ENCODE results near the gene NKPD1. TPM values are rescaled to one million over a fixed set of nuclear protein-coding genes. Genes with fewer than 3 reads are reported as not detected.

Gene NKPD1
- total and polyA plus RNA-seq, 2 experiments from 2014 or later: 0.24 to 1.3 TPM

DNA sequence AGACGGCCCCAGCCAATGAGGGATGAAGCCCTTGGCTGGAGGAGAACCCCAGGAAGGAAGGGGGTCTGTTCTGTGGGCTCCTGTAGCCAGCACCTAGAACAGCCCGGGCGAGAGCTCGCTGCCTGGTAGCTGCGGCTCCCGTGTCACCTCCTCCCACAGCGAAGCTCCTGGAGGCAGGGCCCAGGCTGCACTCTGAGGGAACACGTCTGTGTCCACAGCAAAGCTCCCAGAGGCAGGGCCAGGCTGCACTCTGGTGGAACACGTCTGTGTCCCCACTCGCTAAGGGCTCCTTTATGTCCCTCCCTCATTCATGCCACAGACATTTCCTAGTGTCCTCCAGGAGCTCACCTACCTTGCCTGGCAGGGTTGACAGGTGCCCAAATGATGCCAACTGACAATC lies 8.8 kb upstream of the NKPD1 start (continued):
- TF ChIP-seq, protein P1, sequence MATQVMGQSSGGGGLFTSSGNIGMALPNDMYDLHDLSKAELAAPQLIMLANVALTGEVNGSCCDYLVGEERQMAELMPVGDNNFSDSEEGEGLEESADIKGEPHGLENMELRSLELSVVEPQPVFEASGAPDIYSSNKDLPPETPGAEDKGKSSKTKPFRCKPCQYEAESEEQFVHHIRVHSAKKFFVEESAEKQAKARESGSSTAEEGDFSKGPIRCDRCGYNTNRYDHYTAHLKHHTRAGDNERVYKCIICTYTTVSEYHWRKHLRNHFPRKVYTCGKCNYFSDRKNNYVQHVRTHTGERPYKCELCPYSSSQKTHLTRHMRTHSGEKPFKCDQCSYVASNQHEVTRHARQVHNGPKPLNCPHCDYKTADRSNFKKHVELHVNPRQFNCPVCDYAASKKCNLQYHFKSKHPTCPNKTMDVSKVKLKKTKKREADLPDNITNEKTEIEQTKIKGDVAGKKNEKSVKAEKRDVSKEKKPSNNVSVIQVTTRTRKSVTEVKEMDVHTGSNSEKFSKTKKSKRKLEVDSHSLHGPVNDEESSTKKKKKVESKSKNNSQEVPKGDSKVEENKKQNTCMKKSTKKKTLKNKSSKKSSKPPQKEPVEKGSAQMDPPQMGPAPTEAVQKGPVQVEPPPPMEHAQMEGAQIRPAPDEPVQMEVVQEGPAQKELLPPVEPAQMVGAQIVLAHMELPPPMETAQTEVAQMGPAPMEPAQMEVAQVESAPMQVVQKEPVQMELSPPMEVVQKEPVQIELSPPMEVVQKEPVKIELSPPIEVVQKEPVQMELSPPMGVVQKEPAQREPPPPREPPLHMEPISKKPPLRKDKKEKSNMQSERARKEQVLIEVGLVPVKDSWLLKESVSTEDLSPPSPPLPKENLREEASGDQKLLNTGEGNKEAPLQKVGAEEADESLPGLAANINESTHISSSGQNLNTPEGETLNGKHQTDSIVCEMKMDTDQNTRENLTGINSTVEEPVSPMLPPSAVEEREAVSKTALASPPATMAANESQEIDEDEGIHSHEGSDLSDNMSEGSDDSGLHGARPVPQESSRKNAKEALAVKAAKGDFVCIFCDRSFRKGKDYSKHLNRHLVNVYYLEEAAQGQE (IDR thresholded peaks at IDR 0.05; ENCODE audit: unreplicated experiment): no peak
- TF ChIP-seq ZNF331 (CRISPR knock-in tag; IDR thresholded peaks at IDR 0.05; ENCODE audit: low read depth): no peak
- no peak for TF ChIP-seq JUNB (IDR thresholded peaks at IDR 0.05; ENCODE audit: unreplicated experiment)
- TF ChIP-seq, protein P2, sequence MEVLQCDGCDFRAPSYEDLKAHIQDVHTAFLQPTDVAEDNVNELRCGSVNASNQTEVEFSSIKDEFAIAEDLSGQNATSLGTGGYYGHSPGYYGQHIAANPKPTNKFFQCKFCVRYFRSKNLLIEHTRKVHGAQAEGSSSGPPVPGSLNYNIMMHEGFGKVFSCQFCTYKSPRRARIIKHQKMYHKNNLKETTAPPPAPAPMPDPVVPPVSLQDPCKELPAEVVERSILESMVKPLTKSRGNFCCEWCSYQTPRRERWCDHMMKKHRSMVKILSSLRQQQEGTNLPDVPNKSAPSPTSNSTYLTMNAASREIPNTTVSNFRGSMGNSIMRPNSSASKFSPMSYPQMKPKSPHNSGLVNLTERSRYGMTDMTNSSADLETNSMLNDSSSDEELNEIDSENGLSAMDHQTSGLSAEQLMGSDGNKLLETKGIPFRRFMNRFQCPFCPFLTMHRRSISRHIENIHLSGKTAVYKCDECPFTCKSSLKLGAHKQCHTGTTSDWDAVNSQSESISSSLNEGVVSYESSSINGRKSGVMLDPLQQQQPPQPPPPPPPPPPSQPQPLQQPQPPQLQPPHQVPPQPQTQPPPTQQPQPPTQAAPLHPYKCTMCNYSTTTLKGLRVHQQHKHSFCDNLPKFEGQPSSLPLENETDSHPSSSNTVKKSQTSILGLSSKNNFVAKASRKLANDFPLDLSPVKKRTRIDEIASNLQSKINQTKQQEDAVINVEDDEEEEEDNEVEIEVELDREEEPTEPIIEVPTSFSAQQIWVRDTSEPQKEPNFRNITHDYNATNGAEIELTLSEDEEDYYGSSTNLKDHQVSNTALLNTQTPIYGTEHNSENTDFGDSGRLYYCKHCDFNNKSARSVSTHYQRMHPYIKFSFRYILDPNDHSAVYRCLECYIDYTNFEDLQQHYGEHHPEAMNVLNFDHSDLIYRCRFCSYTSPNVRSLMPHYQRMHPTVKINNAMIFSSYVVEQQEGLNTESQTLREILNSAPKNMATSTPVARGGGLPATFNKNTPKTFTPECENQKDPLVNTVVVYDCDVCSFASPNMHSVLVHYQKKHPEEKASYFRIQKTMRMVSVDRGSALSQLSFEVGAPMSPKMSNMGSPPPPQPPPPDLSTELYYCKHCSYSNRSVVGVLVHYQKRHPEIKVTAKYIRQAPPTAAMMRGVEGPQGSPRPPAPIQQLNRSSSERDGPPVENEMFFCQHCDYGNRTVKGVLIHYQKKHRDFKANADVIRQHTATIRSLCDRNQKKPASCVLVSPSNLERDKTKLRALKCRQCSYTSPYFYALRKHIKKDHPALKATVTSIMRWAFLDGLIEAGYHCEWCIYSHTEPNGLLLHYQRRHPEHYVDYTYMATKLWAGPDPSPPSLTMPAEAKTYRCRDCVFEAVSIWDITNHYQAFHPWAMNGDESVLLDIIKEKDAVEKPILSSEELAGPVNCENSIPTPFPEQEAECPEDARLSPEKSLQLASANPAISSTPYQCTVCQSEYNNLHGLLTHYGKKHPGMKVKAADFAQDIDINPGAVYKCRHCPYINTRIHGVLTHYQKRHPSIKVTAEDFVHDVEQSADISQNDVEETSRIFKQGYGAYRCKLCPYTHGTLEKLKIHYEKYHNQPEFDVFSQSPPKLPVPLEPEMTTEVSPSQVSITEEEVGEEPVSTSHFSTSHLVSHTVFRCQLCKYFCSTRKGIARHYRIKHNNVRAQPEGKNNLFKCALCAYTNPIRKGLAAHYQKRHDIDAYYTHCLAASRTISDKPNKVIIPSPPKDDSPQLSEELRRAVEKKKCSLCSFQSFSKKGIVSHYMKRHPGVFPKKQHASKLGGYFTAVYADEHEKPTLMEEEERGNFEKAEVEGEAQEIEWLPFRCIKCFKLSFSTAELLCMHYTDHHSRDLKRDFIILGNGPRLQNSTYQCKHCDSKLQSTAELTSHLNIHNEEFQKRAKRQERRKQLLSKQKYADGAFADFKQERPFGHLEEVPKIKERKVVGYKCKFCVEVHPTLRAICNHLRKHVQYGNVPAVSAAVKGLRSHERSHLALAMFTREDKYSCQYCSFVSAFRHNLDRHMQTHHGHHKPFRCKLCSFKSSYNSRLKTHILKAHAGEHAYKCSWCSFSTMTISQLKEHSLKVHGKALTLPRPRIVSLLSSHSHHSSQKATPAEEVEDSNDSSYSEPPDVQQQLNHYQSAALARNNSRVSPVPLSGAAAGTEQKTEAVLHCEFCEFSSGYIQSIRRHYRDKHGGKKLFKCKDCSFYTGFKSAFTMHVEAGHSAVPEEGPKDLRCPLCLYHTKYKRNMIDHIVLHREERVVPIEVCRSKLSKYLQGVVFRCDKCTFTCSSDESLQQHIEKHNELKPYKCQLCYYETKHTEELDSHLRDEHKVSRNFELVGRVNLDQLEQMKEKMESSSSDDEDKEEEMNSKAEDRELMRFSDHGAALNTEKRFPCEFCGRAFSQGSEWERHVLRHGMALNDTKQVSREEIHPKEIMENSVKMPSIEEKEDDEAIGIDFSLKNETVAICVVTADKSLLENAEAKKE (CRISPR knock-in tag; IDR thresholded peaks at IDR 0.05): no peak

DNA sequence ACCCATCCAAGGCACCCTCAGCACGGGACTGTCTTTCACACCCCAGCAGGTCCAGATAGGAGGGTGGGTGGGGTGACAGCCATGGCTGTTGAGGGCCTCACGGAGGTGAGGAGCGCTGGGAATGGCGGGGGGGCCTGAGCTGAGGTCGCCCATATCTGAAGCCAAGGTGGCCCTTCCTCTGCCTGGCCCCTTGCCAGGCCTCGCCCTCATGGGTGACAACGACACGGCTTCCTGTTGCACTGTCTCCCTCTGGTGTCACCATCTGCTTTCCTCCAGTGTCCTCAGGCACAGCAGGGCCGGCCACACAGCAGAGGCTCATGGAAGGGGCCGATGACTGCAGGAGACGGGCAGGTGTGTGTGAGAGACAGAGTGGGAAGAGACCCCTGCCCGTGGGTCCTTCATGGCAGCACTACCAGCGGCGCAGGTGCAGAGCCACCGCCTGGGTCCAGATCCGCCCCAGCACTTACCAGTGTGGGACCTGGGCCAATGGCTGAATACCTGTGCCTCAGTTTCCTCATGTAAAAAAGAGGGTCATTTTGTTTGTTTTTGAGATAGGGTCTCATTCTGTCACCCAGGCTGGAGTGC lies 8.1 kb upstream of the NKPD1 start:
- no peak for TF ChIP-seq STAT1 (IDR thresholded peaks at IDR 0.05; ENCODE audit: unreplicated experiment)
- TF ChIP-seq JUNB (IDR thresholded peaks at IDR 0.05; ENCODE audit: unreplicated experiment): no peak
- TF ChIP-seq, protein P3, sequence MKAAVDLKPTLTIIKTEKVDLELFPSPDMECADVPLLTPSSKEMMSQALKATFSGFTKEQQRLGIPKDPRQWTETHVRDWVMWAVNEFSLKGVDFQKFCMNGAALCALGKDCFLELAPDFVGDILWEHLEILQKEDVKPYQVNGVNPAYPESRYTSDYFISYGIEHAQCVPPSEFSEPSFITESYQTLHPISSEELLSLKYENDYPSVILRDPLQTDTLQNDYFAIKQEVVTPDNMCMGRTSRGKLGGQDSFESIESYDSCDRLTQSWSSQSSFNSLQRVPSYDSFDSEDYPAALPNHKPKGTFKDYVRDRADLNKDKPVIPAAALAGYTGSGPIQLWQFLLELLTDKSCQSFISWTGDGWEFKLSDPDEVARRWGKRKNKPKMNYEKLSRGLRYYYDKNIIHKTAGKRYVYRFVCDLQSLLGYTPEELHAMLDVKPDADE (IDR thresholded peaks at IDR 0.05): no peak
- no peak for TF ChIP-seq POLR2AphosphoS5 (IDR thresholded peaks at IDR 0.05; ENCODE audit: low read depth)
- TF ChIP-seq EZH2phosphoT487 (IDR thresholded peaks at IDR 0.05; ENCODE audit: unreplicated experiment): no peak
- TF ChIP-seq ZNF114 (CRISPR knock-in tag; IDR thresholded peaks at IDR 0.05): no peak
- TF ChIP-seq, protein P4, sequence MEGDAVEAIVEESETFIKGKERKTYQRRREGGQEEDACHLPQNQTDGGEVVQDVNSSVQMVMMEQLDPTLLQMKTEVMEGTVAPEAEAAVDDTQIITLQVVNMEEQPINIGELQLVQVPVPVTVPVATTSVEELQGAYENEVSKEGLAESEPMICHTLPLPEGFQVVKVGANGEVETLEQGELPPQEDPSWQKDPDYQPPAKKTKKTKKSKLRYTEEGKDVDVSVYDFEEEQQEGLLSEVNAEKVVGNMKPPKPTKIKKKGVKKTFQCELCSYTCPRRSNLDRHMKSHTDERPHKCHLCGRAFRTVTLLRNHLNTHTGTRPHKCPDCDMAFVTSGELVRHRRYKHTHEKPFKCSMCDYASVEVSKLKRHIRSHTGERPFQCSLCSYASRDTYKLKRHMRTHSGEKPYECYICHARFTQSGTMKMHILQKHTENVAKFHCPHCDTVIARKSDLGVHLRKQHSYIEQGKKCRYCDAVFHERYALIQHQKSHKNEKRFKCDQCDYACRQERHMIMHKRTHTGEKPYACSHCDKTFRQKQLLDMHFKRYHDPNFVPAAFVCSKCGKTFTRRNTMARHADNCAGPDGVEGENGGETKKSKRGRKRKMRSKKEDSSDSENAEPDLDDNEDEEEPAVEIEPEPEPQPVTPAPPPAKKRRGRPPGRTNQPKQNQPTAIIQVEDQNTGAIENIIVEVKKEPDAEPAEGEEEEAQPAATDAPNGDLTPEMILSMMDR (conservative IDR thresholded peaks at IDR 0.05; ENCODE audit: low read depth in 2 of 2): no peak
- no peak for TF ChIP-seq ZNF331 (CRISPR knock-in tag; IDR thresholded peaks at IDR 0.05; ENCODE audit: low read depth)
- no peak for TF ChIP-seq EZH2 (IDR thresholded peaks at IDR 0.05; ENCODE audit: low read depth, unreplicated experiment)
- no peak for TF ChIP-seq CREB1 (CRISPR knock-in tag; IDR thresholded peaks at IDR 0.05; ENCODE audit: low read depth)
- H3K9me2 ChIP-seq (ENCODE audit: insufficient read depth): no peaks in the 10 kb centered on the region
- H3K9me3 Mint-ChIP-seq: no peaks in the 10 kb centered on the region
- peaks cover 12% of the 10 kb centered on the region for H3K27me3 Mint-ChIP-seq (ENCODE audit: insufficient read depth, low read depth, poor library complexity)
- 0 out of 2 replicates have a peak, but pooled peaks cover 4% of the 10 kb centered on the region for H3K4me1 ChIP-seq (ENCODE audit: insufficient read depth)
- no peak overlapping the region for H3K27ac Mint-ChIP-seq
- no peaks in the 10 kb centered on the region for H3K36me3 ChIP-seq (ENCODE audit: insufficient read depth)
- H3K27me3 ChIP-seq (ENCODE audit: insufficient read depth): no peaks in the 10 kb centered on the region
- H3K79me2 ChIP-seq (replicated peaks; ENCODE audit: insufficient read depth): no peaks in the 10 kb centered on the region; the same call in 1 of the 2 replicates
- H3K4me2 ChIP-seq: no peak overlapping the region
- no peaks in the 10 kb centered on the region; the same call in 1 of the 2 replicates for H4K20me1 ChIP-seq (replicated peaks; ENCODE audit: insufficient read depth)
- no peaks in the 10 kb centered on the region; the same call in 1 of the 2 replicates for H3F3A ChIP-seq (replicated peaks; ENCODE audit: low read depth)
- no peaks in the 10 kb centered on the region; the same call in 2 of the 3 replicates for H3K36me3 Mint-ChIP-seq (ENCODE audit: low read depth)
- H3K4me1 Mint-ChIP-seq: peaks cover 10% of the 10 kb centered on the region
- DNase-seq (ENCODE audit: low spot score) (no peak), ATAC-seq (no peak)
- no peak overlapping the region for H3K4me3 Mint-ChIP-seq
- H3K4me3 ChIP-seq: no peak overlapping the region
- H2AFZ ChIP-seq: no peak overlapping the region
- H3K27ac ChIP-seq (ENCODE audit: low read depth): no peak overlapping the region
